GM12872 (cell line): Measurements from ENCODE around the gene SSUH2.

Experiments
- CTCF ChIP-seq: IDR thresholded peaks from 3 replicates; pipeline ENCODE4 v1.5.1; 2011; ENCODE audit warnings: low read depth, mild to moderate bottlenecking, low read length, moderate library complexity; ENCODE audit not compliant: insufficient read depth

SSUH2 gene

GRCh38 chr3:8606701-8607231, 37.8 kb downstream of the SSUH2 start:
- TF ChIP-seq CTCF: no peak

- no peak for TF ChIP-seq CTCF
Measured at GRCh38 chr3:8604988-8605387, 39.6 kb downstream of the SSUH2 start.

- no peak for TF ChIP-seq CTCF
Measured at GRCh38 chr3:8604006-8604405, 40.6 kb downstream of the SSUH2 start.

- TF ChIP-seq CTCF: no peak
Measured at GRCh38 chr3:8603115-8603710, 41.4 kb downstream of the SSUH2 start.

- no peak for TF ChIP-seq CTCF
Measured at GRCh38 chr3:8600457-8600856, 44.1 kb downstream of the SSUH2 start.

- no peak for TF ChIP-seq CTCF
Measured at GRCh38 chr3:8599146-8599545, 45.5 kb downstream of the SSUH2 start.

GRCh38 chr3:8597219-8597853, 47.3 kb downstream of the SSUH2 start:
- TF ChIP-seq CTCF: no peak
